Mammary epithelial cell (primary cell): ENCODE results near the gene BANP.

Source experiments
- CTCF ChIP-seq, 2 donors: IDR thresholded peaks in 1 of 2; conservative IDR thresholded peaks in 1 of 2; 2 replicates each; pipeline ENCODE4 v1.5.1; 2011 to 2012; ENCODE audit warnings: inconsistent platforms in 2 of 2, low read length in 2 of 2, mild to moderate bottlenecking in 2 of 2, control low read depth in 1 of 2, low read depth in 1 of 2; ENCODE audit not compliant: insufficient read depth in 1 of 2; ENCODE audit errors: extremely low read depth in 1 of 2
- EZH2 ChIP-seq: IDR thresholded peaks from 2 replicates; pipeline ENCODE4 v1.6.1; 2012; ENCODE audit warnings: low read length, inconsistent platforms, borderline replicate concordance

- TF ChIP-seq CTCF (conservative IDR thresholded peaks at IDR 0.05 in 1 of 2, IDR thresholded peaks at IDR 0.05 in 1 of 2; ENCODE audit: extremely low read depth in 1 of 2, insufficient read depth in 1 of 2, low read depth in 1 of 2, low read length in 2 of 2): no peak
- TF ChIP-seq EZH2: no peak
These were observed 36.4 kb upstream of the BANP start for GRCh38 chr16:87914812-87915211.
